ENCODE data around the gene MCM8.
"Not testable (repeated sequence)": the region's sequence is repeated elsewhere in the genome, so short reads cannot be mapped to it uniquely, and the experiment has no call there.

Gene MCM8

GRCh38 chr20:6024768-6025167, 74.3 kb downstream of the MCM8 start:
- Histone ChIP-seq H3K4me3 (no peak overlapping the region), H3K9me3 (no peaks in the 10 kb centered on the region), H3K4me1 (peaks cover 0 to 10% (median 3%) of the 10 kb centered on the region in 4 donors), H3K27me3 (no peaks in the 10 kb centered on the region), H3K27ac (no peak overlapping the region), H3K36me3 (peaks cover 24 to 37% (median 34%) of the 10 kb centered on the region in 3 donors)
- TF ChIP-seq, protein P1, sequence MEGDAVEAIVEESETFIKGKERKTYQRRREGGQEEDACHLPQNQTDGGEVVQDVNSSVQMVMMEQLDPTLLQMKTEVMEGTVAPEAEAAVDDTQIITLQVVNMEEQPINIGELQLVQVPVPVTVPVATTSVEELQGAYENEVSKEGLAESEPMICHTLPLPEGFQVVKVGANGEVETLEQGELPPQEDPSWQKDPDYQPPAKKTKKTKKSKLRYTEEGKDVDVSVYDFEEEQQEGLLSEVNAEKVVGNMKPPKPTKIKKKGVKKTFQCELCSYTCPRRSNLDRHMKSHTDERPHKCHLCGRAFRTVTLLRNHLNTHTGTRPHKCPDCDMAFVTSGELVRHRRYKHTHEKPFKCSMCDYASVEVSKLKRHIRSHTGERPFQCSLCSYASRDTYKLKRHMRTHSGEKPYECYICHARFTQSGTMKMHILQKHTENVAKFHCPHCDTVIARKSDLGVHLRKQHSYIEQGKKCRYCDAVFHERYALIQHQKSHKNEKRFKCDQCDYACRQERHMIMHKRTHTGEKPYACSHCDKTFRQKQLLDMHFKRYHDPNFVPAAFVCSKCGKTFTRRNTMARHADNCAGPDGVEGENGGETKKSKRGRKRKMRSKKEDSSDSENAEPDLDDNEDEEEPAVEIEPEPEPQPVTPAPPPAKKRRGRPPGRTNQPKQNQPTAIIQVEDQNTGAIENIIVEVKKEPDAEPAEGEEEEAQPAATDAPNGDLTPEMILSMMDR (IDR thresholded peaks at IDR 0.05), result no peak
- no peak for DNase-seq
- intact Hi-C loops (cut with DNase I; ENCODE audit: low total_unique reads), result no loop called here

DNA sequence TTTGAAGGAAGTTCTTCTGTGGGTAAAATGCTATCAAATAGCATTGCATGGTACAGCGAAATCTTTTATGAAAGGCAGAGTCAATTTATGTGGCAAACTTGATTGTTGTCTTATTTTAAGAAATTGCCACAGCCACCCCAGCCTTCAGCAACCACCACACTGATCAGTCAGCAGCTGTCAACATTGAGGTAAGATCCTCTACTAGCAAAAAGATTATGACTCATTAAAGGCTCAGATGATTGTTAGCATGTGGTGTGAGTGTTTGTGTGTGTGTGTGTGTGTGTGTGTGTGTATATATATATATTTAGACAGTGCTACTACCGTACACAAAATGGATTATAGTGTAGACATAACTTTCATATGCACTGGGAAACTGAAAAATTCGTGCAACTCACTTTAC, 75.6 kb downstream of the MCM8 start:
- H3K4me1 ChIP-seq, result peaks cover 0 to 14% (median 3%) of the 10 kb centered on the region in 4 donors
- no peak overlapping the region for H3K4me3 ChIP-seq
- H3K27me3 ChIP-seq, result no peaks in the 10 kb centered on the region
- H3K27ac ChIP-seq, result no peak overlapping the region
- H3K36me3 ChIP-seq, result peaks cover 24 to 37% (median 34%) of the 10 kb centered on the region in 3 donors
- H3K9me3 ChIP-seq, result no peaks in the 10 kb centered on the region
- TF ChIP-seq, protein P1 (IDR thresholded peaks at IDR 0.05), result no peak
- intact Hi-C loops (cut with DNase I; ENCODE audit: low total_unique reads), result no loop called here
- DNase-seq, result no peak

- H3K4me1 ChIP-seq, result peaks cover 0 to 16% (median 3%) of the 10 kb centered on the region in 4 donors
- no peak for DNase-seq
Observed at GRCh38 chr20:6028818-6029217, 78.4 kb downstream of the MCM8 start.

DNA sequence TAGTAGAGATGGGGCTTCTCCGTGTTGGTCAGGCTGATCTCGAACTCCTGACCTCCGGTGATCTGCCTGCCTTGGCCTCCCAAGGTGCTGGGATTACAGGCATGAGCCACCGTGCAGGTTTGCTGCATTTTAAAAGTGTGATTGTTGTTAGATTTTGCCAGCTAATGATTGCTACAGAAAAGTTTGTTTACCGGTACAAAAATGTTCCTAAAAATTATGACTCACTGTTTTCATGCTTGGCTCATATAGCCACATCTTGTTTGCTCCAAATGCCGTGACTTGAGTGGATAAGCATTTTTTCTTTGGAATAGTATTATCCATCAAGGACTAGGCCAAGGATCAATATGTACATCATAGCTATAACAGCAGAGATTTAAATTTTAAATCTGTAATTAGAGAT, 79.1 kb downstream of the MCM8 start:
- Histone ChIP-seq H3K27me3 (no peaks in the 10 kb centered on the region), H3K9me3 (no peaks in the 10 kb centered on the region), H3K36me3 (peaks cover 22 to 36% (median 36%) of the 10 kb centered on the region in 3 donors), H3K4me3 (no peak overlapping the region), H3K4me1 (peaks cover 0 to 23% (median 3%) of the 10 kb centered on the region in 4 donors), H3K27ac (no peak overlapping the region)
- TF ChIP-seq, protein P1 (IDR thresholded peaks at IDR 0.05), result no peak
- intact Hi-C loops (cut with DNase I; ENCODE audit: low total_unique reads), result no loop called here
- no peak for DNase-seq

More at GRCh38 chr20:6028818-6029217, 78.4 kb downstream of the MCM8 start:
- Histone ChIP-seq H3K4me3 (no peak overlapping the region), H3K27me3 (no peaks in the 10 kb centered on the region), H3K36me3 (peaks cover 26 to 37% (median 36%) of the 10 kb centered on the region in 3 donors), H3K9me3 (no peaks in the 10 kb centered on the region), H3K27ac (no peak overlapping the region)
- intact Hi-C loops (cut with DNase I; ENCODE audit: low total_unique reads), result no loop called here
- TF ChIP-seq, protein P1 (IDR thresholded peaks at IDR 0.05), result no peak

DNA sequence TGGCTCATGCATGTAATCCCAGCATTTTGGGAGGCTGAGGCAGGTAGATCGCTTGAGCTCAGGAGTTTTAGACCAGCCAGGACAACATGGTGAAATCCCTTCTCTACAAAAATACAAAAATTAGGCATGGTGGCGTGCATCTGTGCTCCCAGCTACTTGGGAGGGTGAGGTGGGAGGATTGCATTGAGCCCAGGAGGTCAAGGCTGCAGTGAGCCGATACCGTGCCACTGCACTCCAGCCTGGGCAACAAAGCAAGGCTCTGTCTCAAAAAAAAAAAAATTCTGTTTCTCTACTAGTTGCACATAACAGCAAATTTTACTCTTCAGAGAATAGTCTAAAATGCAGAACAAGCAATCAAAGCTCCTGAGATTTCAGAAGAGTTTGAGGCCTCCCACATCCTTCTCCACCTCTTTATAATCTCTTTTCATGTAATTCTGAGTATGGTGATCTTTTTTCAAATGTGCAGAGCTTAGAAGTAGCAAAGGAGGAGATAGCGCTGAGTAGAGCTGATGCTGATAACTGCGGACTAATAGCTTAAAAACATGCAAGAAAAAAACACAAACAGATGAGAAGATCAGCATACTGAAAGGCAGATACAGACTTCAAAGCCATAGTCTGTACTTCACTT, 80.1 kb downstream of the MCM8 start:
- H3K27ac ChIP-seq, result no peak overlapping the region
- H3K9me3 ChIP-seq, result no peaks in the 10 kb centered on the region
- peaks cover 23 to 38% (median 36%) of the 10 kb centered on the region in 3 donors for H3K36me3 ChIP-seq
- H3K4me3 ChIP-seq, result no peak overlapping the region
- no peak for DNase-seq
- peaks cover 0 to 27% (median 3%) of the 10 kb centered on the region in 4 donors for H3K4me1 ChIP-seq
- TF ChIP-seq, protein P1 (IDR thresholded peaks at IDR 0.05), result no peak
- intact Hi-C loops (cut with DNase I; ENCODE audit: low total_unique reads), result no loop called here
- H3K27me3 ChIP-seq, result no peaks in the 10 kb centered on the region

- H3K9me3 ChIP-seq; H3K27ac ChIP-seq; H3K4me3 ChIP-seq; intact Hi-C loops (cut with DNase I; ENCODE audit: low total_unique reads); DNase-seq; H3K27me3 ChIP-seq: not testable (repeated sequence)
- H3K36me3 ChIP-seq, result peaks cover 42 to 48% (median 45%) of the 10 kb centered on the region in 3 donors
- H3K4me1 ChIP-seq, result peaks cover 0 to 27% (median 3%) of the 10 kb centered on the region in 4 donors
Observed at GRCh38 chr20:6032907-6033306, 82.5 kb downstream of the MCM8 start.
